Spleen (tissue), 7 donors: Measurements from ENCODE around the gene CCDC152.

ENCODE experiments used
- CTCF ChIP-seq, 11 experiments: fragments of 200-600 bp in 7 of 11; fragments of 450-650 bp in 4 of 11; sonication (generic) in 4 of 11; IDR thresholded peaks in 8 of 11; conservative IDR thresholded peaks in 3 of 11; 1 replicate in 7 of 11; 2 replicates in 4 of 11; pipeline versions ENCODE4 v1.4.0 to v1.8.0; 2016 to 2021; ENCODE audit warnings: antibody characterized with exemption in 11 of 11, inconsistent platforms in 4 of 11, mild to moderate bottlenecking in 1 of 11
- POLR2A ChIP-seq, 3 donors: fragments of 450-650 bp; IDR thresholded peaks; one replicate each; pipeline ENCODE4 v1.5.1; 2017; ENCODE audit warnings: antibody characterized with exemption in 3 of 3, mild to moderate bottlenecking in 1 of 3
- POLR2AphosphoS5 ChIP-seq, 3 donors: sonication (generic); formaldehyde crosslinking; IDR thresholded peaks; one replicate each; pipeline ENCODE4 v1.5.1; 2017; ENCODE audit warnings: antibody characterized with exemption in 3 of 3
- donor health status: DM: no; HTN: no; CAD: no; lungs with moderate emphysema.
- donor health status: DM: no; HTN: no; CAD: no.
- donor health status: DM: no; HTN: no; CAD: no.

DNA sequence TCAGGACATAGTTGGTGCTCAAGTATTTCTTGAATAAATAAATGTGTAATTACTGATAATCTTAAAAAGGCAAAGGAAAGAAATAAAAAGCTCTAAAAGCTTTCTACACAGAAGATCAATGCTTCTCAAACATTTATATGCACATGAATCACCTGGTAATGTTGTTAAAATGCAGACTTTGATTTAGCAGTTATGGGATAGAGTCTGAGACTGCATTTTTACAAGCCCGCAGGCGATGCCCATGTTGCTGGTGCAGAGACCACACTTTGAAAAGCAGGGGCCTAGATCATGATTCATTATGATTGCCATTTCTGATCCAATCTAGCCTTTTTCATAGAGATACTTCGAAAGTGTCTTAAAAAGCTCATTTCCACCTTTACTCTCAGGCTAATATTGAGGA is 3.5 kb upstream of the CCDC152 start:
- TF ChIP-seq CTCF (IDR thresholded peaks at IDR 0.05 in 8 of 11, conservative IDR thresholded peaks at IDR 0.05 in 3 of 11): no peak
- no peak for TF ChIP-seq POLR2AphosphoS5 (IDR thresholded peaks at IDR 0.05)
- no peak for TF ChIP-seq POLR2A (IDR thresholded peaks at IDR 0.05)
